ENCODE measurements around the gene ERO1A.

GRCh38 chr14:52610187-52610586 lies 85.2 kb downstream of the ERO1A start:
- TF ChIP-seq ZNF317 (CRISPR knock-in tag; IDR thresholded peaks at IDR 0.05; ENCODE audit: borderline replicate concordance, low read depth): no peak
- TF ChIP-seq, protein P1, sequence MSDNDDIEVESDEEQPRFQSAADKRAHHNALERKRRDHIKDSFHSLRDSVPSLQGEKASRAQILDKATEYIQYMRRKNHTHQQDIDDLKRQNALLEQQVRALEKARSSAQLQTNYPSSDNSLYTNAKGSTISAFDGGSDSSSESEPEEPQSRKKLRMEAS (CRISPR knock-in tag; IDR thresholded peaks at IDR 0.05): no peak
- TF ChIP-seq CTCF (IDR thresholded peaks at IDR 0.05): no peak
- no peak for TF ChIP-seq GABPB1 (CRISPR knock-in tag; IDR thresholded peaks at IDR 0.05)
- TF ChIP-seq SMAD3 (CRISPR knock-in tag; IDR thresholded peaks at IDR 0.05; ENCODE audit: borderline replicate concordance): no peak
- no peak for TF ChIP-seq IRF2 (CRISPR knock-in tag; IDR thresholded peaks at IDR 0.05; ENCODE audit: borderline replicate concordance, low read depth)
- no peak for TF ChIP-seq JUN (CRISPR knock-in tag; IDR thresholded peaks at IDR 0.05)
- TF ChIP-seq ZNF263 (CRISPR knock-in tag; IDR thresholded peaks at IDR 0.05; ENCODE audit: low read depth): no peak
- no peak for TF ChIP-seq SMAD4 (CRISPR knock-in tag; IDR thresholded peaks at IDR 0.05)
- TF ChIP-seq ETV6 (CRISPR knock-in tag; IDR thresholded peaks at IDR 0.05): no peak
